PC-9 (cell line): ENCODE results near the gene KIAA1671. TPM values are rescaled to one million over a fixed set of nuclear protein-coding genes. Genes with fewer than 3 reads are reported as not detected.

Experiments
- BruUV-seq: library from RNA; stranded (reverse); fragments of 400-500 nt; replicated peaks from 2 replicates; lab custom pipeline; 2021; lab: Mats Ljungman, UMichigan
- CTCF ChIA-PET: fragments of 300-600 bp; sonication (Branson Sonifier 250); formaldehyde crosslinking; loops from one replicate; lab custom pipeline; 2022; ENCODE audit warnings: antibody characterized with exemption; lab: Charles Lee
- POLR2A ChIA-PET: fragments of 300-600 bp; sonication (Branson Sonifier 250); formaldehyde crosslinking; loops from one replicate; lab custom pipeline; 2022; ENCODE audit warnings: antibody characterized with exemption; ENCODE audit not compliant: unreplicated experiment; lab: Charles Lee
- DNase-seq, 2 experiments: peaks; one replicate each; pipeline versions ENCODE4 v3.0.0 to v3.0.0-alpha.2; 2015 to 2022; ENCODE audit warnings: mixed read lengths in 1 of 2
- H2AFZ ChIP-seq: fragments of 200-600 bp; sonication (generic); 2 replicates; pipeline ENCODE4 v1.8.1; 2017; ENCODE audit warnings: antibody characterized with exemption
- H3F3A ChIP-seq: fragments of 200-600 bp; sonication (generic); 2 replicates; pipeline ENCODE4 v1.8.1; 2017; ENCODE audit warnings: antibody characterized with exemption, mild to moderate bottlenecking, low read depth; ENCODE audit not compliant: insufficient read depth
- H3K27ac ChIP-seq: fragments of 200-600 bp; sonication (generic); 2 replicates; pipeline ENCODE4 v1.6.1; 2016; ENCODE audit warnings: mixed run types
- H3K27me3 ChIP-seq: fragments of 200-600 bp; sonication (generic); 2 replicates; pipeline ENCODE4 v1.6.1; 2016; ENCODE audit warnings: low read depth, mixed run types; ENCODE audit not compliant: insufficient read depth
- H3K36me3 ChIP-seq: fragments of 200-600 bp; sonication (generic); 2 replicates; pipeline ENCODE4 v1.6.1; 2016; ENCODE audit warnings: low read depth, mixed run types
- H3K4me1 ChIP-seq: fragments of 200-600 bp; sonication (generic); replicated peaks from 2 replicates; pipeline ENCODE4 v1.6.1; 2016; ENCODE audit warnings: mixed run types; ENCODE audit not compliant: insufficient read depth
- H3K4me2 ChIP-seq: fragments of 200-600 bp; sonication (generic); 2 replicates; pipeline ENCODE4 v1.6.1; 2017; ENCODE audit warnings: mixed run types
- H3K4me3 ChIP-seq: fragments of 200-600 bp; sonication (generic); 2 replicates; pipeline ENCODE4 v1.6.1; 2016; ENCODE audit warnings: mixed run types
- H3K79me2 ChIP-seq: fragments of 200-600 bp; sonication (generic); 2 replicates; pipeline ENCODE4 v1.6.1; 2017; ENCODE audit warnings: low read depth, mixed run types
- H3K9me2 ChIP-seq: fragments of 200-600 bp; sonication (generic); 2 replicates; pipeline ENCODE4 v1.8.1; 2017; ENCODE audit warnings: mild to moderate bottlenecking; ENCODE audit not compliant: insufficient read depth
- H3K9me3 ChIP-seq: fragments of 200-600 bp; sonication (generic); 2 replicates; pipeline ENCODE4 v1.8.1; 2016; ENCODE audit warnings: low read depth; ENCODE audit not compliant: insufficient read depth
- H4K20me1 ChIP-seq: fragments of 200-600 bp; sonication (generic); 2 replicates; pipeline ENCODE4 v1.8.1; 2017; ENCODE audit not compliant: insufficient read depth
- EZH2 ChIP-seq: fragments of 200-600 bp; sonication (generic); IDR thresholded peaks from 2 replicates; pipeline ENCODE4 v1.8.0; 2017; ENCODE audit warnings: antibody characterized with exemption, low read depth
- intact Hi-C: fragments of 100-400 bp; cut with micrococcal nuclease; formaldehyde crosslinking; loops from one replicate; pipeline ENCODE4 v1.10.0; 2022; ENCODE audit not compliant: unreplicated experiment
- total RNA-seq: library from RNA; stranded (reverse); gene quantifications from 2 replicates; pipeline ENCODE4 v1.2.3, GENCODE V29; 2021
- TF ChIP-seq, protein P1 (sequence below): fragments of 200-600 bp; sonication (generic); conservative IDR thresholded peaks from 2 replicates; pipeline ENCODE4 v1.6.1; 2017; ENCODE audit warnings: mixed run types, antibody characterized with exemption, mild to moderate bottlenecking, moderate library complexity

KIAA1671 gene
- total RNA-seq, 1 experiment from 2014 or later = 44.3 TPM

DNA sequence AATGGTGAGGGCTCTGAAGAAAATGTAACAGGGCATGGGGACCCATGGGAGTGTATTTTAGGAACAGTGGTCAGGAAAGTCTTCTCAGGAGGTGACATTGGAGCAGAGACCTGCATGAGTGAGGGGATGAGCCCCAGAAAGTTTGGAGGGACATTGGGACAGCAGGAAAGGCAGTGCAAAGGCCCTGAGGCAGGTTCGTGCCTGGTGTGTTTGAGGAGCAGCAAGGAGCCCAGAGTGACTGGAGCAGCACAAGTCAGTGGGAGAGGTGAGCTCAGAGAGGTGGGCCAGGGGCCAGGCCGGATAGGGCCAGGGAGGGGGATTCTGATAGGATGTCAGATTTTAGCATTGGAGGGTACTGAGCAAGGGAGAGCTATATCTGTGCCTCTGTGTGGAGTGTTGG is 167.1 kb downstream of the KIAA1671 start:
- no peak overlapping the region for H2AFZ ChIP-seq
- H3K36me3 ChIP-seq = no peaks in the 10 kb centered on the region; the same call in 1 of the 2 replicates
- BruUV-seq = no TSS peak
- no peaks in the 10 kb centered on the region for H3K27me3 ChIP-seq
- no peaks in the 10 kb centered on the region for H3K9me2 ChIP-seq
- peaks cover 26% of the 10 kb centered on the region for H3K4me1 ChIP-seq
- TF ChIP-seq EZH2 = no peak
- TF ChIP-seq, protein P1, sequence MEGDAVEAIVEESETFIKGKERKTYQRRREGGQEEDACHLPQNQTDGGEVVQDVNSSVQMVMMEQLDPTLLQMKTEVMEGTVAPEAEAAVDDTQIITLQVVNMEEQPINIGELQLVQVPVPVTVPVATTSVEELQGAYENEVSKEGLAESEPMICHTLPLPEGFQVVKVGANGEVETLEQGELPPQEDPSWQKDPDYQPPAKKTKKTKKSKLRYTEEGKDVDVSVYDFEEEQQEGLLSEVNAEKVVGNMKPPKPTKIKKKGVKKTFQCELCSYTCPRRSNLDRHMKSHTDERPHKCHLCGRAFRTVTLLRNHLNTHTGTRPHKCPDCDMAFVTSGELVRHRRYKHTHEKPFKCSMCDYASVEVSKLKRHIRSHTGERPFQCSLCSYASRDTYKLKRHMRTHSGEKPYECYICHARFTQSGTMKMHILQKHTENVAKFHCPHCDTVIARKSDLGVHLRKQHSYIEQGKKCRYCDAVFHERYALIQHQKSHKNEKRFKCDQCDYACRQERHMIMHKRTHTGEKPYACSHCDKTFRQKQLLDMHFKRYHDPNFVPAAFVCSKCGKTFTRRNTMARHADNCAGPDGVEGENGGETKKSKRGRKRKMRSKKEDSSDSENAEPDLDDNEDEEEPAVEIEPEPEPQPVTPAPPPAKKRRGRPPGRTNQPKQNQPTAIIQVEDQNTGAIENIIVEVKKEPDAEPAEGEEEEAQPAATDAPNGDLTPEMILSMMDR = no peak
- H4K20me1 ChIP-seq = no peaks in the 10 kb centered on the region
- H3K4me3 ChIP-seq = no peak overlapping the region
- POLR2A ChIA-PET = no interaction called here
- H3K79me2 ChIP-seq = no peaks in the 10 kb centered on the region; the same call in 1 of the 2 replicates
- intact Hi-C loops = loop anchor here (2.0 kb wide), 1 partner anchor 15 kb away; no protein-coding TSS in a partner anchor
- H3K27ac ChIP-seq = peak overlapping the region; percentile 79
- H3K4me2 ChIP-seq = peak overlapping the region; percentile 58
- DNase-seq = no peak
- CTCF ChIA-PET = no interaction called here
- H3K9me3 ChIP-seq = no peaks in the 10 kb centered on the region
- H3F3A ChIP-seq = peaks cover 21% of the 10 kb centered on the region; the same call in 1 of the 2 replicates

DNA sequence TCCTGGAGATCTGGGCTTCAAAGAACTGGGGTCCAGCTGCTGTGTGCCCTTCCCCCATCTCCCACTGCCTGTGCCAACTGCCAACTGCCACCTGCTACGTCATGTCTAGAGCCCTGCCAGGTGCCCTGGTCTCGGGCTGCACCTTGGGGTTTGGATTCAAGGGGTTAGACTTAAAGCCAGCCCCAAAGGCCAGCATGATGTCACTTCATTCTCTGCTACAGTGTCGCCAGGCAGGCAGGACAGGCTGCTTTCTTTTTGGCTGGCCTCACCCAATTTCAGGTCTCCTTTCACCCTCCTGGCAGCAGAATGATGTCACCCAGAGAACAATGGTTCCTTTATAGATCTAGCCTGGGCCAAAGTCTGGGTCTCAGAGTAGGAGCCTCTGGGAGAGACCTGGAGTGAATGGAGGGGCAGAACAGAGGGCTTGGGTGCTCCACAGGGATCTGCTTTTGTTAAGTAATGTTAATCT is 167.6 kb downstream of the KIAA1671 start:
- Histone ChIP-seq H3K9me3 (no peaks in the 10 kb centered on the region), H4K20me1 (no peaks in the 10 kb centered on the region), H3F3A (peaks cover 21% of the 10 kb centered on the region; the same call in 1 of the 2 replicates), H3K36me3 (no peaks in the 10 kb centered on the region; the same call in 1 of the 2 replicates), H3K27ac (peak overlapping the region; percentile 79), H2AFZ (no peak overlapping the region), H3K4me3 (peak overlapping the region; percentile 10; the same call in 1 of the 2 replicates), H3K27me3 (no peaks in the 10 kb centered on the region), H3K4me2 (peak overlapping the region; percentile 58), H3K79me2 (no peaks in the 10 kb centered on the region; the same call in 1 of the 2 replicates), H3K9me2 (no peaks in the 10 kb centered on the region), H3K4me1 (peaks cover 26% of the 10 kb centered on the region)
- POLR2A ChIA-PET = no interaction called here
- CTCF ChIA-PET = no interaction called here
- intact Hi-C loops = loop anchor here (2.0 kb wide), 1 partner anchor 15 kb away; no protein-coding TSS in a partner anchor
- DNase-seq = peak; percentile 64 to 89
- no TSS peak for BruUV-seq
- TF ChIP-seq, protein P1 = no peak
- TF ChIP-seq EZH2 = no peak

DNA sequence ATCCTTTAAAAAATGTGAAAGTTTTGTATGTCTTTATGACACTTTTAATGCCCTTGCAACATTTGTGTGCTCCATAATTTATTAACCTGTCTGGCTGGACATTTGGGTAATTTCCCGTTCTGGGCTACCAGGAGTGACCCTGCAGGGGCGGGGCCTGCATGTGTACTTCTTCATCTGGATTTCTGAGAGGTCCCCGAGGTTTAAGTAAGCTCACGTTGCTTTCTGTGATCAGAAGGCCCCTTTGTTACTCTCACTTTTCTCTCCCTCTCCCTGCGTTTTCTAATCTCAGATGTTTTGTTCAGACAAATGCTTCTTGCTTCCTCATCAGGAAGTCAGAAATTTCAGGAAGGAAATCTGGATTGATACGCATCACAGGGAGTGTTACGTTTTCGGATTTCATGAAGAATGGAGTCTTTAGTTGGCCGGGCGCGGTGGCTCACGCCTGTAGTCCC is 168.3 kb downstream of the KIAA1671 start:
- ChIA-PET CTCF (no interaction called here), POLR2A (no interaction called here)
- Histone ChIP-seq H3K27ac (peak overlapping the region; percentile 79), H3K9me3 (no peaks in the 10 kb centered on the region), H3K36me3 (no peaks in the 10 kb centered on the region; the same call in 1 of the 2 replicates), H3K4me3 (peak overlapping the region; percentile 10; the same call in 1 of the 2 replicates), H3K79me2 (no peaks in the 10 kb centered on the region; the same call in 1 of the 2 replicates), H3K27me3 (no peaks in the 10 kb centered on the region), H3K4me1 (peaks cover 26% of the 10 kb centered on the region), H3F3A (peaks cover 21% of the 10 kb centered on the region; the same call in 1 of the 2 replicates), H2AFZ (no peak overlapping the region), H3K9me2 (no peaks in the 10 kb centered on the region), H4K20me1 (no peaks in the 10 kb centered on the region), H3K4me2 (peak overlapping the region; percentile 58)
- no peak for DNase-seq
- intact Hi-C loops = loop anchor here (2.0 kb wide), 1 partner anchor 14 kb away; no protein-coding TSS in a partner anchor
- TSS peak; percentile 20 for BruUV-seq
- TF ChIP-seq EZH2 = no peak
- TF ChIP-seq, protein P1 = no peak
